PC-3 (cell line): ENCODE data around the gene IL1RAPL2. TPM values are rescaled to one million over a fixed set of nuclear protein-coding genes. Genes with fewer than 3 reads are reported as not detected.

Source experiments
- ATAC-seq: fragments of 200-7000 bp; cut with Tn5 transposase; 2 replicates; pipeline ENCODE4 v1.9.1; 2020; ENCODE audit warnings: mild to moderate bottlenecking, moderate library complexity
- BruUV-seq: library from RNA; stranded (reverse); fragments of 400-500 nt; replicated peaks from 2 replicates; lab custom pipeline; 2021; lab: Mats Ljungman, UMichigan
- CTCF ChIA-PET: fragments of 300-600 bp; sonication (Branson Sonifier 250); formaldehyde crosslinking; loops from one replicate; lab custom pipeline; 2022; ENCODE audit warnings: antibody characterized with exemption; lab: Charles Lee
- POLR2A ChIA-PET: fragments of 300-600 bp; sonication (Branson Sonifier 250); formaldehyde crosslinking; loops from one replicate; lab custom pipeline; 2022; ENCODE audit warnings: antibody characterized with exemption; ENCODE audit not compliant: unreplicated experiment; lab: Charles Lee
- DNase-seq: peaks from one replicate; pipeline ENCODE4 v3.0.0-alpha.2; 2015
- H2AFZ ChIP-seq: fragments of 300-600 bp; sonication (generic); 2 replicates; pipeline ENCODE4 v1.6.0; 2016; ENCODE audit warnings: antibody characterized with exemption, low read length
- H3F3A ChIP-seq: fragments of 300-600 bp; sonication (generic); one replicate; pipeline ENCODE4 v1.6.0; 2017; ENCODE audit warnings: antibody characterized with exemption, low read length, control low read depth, mild to moderate bottlenecking; ENCODE audit not compliant: unreplicated experiment
- H3K27ac ChIP-seq: fragments of 300-600 bp; sonication (generic); 2 replicates; pipeline ENCODE4 v1.5.1; 2016; ENCODE audit warnings: mild to moderate bottlenecking, low read length
- H3K27me3 ChIP-seq: fragments of 300-600 bp; sonication (generic); 2 replicates; pipeline ENCODE4 v1.6.1; 2016; ENCODE audit warnings: low read length, mixed read lengths
- H3K36me3 ChIP-seq: fragments of 300-600 bp; sonication (generic); 2 replicates; pipeline ENCODE4 v1.6.1; 2016; ENCODE audit warnings: low read depth, mixed run types, low read length, mixed read lengths
- H3K4me1 ChIP-seq: fragments of 300-600 bp; sonication (generic); 2 replicates; pipeline ENCODE4 v1.5.1; 2016; ENCODE audit warnings: low read length; ENCODE audit not compliant: insufficient read depth
- H3K4me2 ChIP-seq: fragments of 300-600 bp; sonication (generic); 2 replicates; pipeline ENCODE4 v1.6.0; 2016; ENCODE audit warnings: low read length
- H3K4me3 ChIP-seq: fragments of 300-600 bp; sonication (generic); 2 replicates; pipeline ENCODE4 v1.5.1; 2016; ENCODE audit warnings: mild to moderate bottlenecking, low read length, mixed read lengths
- H3K79me2 ChIP-seq: fragments of 300-600 bp; sonication (generic); 2 replicates; pipeline ENCODE4 v1.6.1; 2017; ENCODE audit warnings: low read length, mixed read lengths
- H3K9ac ChIP-seq: fragments of 300-600 bp; sonication (generic); 2 replicates; pipeline ENCODE4 v1.6.0; 2016; ENCODE audit warnings: mild to moderate bottlenecking, low read length
- H3K9me2 ChIP-seq: fragments of 300-600 bp; sonication (generic); replicated peaks from 2 replicates; pipeline ENCODE4 v1.6.1; 2016; ENCODE audit warnings: mixed run types, low read length, mixed read lengths
- H3K9me3 ChIP-seq: fragments of 300-600 bp; sonication (generic); 2 replicates; pipeline ENCODE4 v1.6.1; 2016; ENCODE audit warnings: low read length, mixed read lengths
- H4K20me1 ChIP-seq: fragments of 300-600 bp; sonication (generic); 2 replicates; pipeline ENCODE4 v1.6.1; 2016; ENCODE audit warnings: low read length, mixed read lengths
- CTCF ChIP-seq: fragments of 300-600 bp; sonication (generic); conservative IDR thresholded peaks from 2 replicates; pipeline ENCODE4 v1.5.1; 2017; ENCODE audit warnings: antibody characterized with exemption, low read depth, mild to moderate bottlenecking, low read length
- EZH2 ChIP-seq: fragments of 300-600 bp; sonication (generic); IDR thresholded peaks from one replicate; pipeline ENCODE4 v1.6.1; 2017; ENCODE audit warnings: antibody characterized with exemption, mild to moderate bottlenecking, low read length; ENCODE audit not compliant: unreplicated experiment
- EZH2phosphoT487 ChIP-seq: fragments of 300-600 bp; sonication (generic); IDR thresholded peaks from 2 replicates; pipeline ENCODE4 v1.6.1; 2018; ENCODE audit warnings: mild to moderate bottlenecking, antibody characterized with exemption, low read length, borderline replicate concordance
- intact Hi-C: fragments of 100-400 bp; cut with micrococcal nuclease; formaldehyde crosslinking; loops from 2 replicates; pipeline ENCODE4 v1.9.0; 2023
- total RNA-seq: library from RNA; depleted of rRNA; stranded (reverse); fragments of >200 nt; gene quantifications from 2 replicates; pipeline ENCODE4 v1.2.3, GENCODE V29; 2014

The IL1RAPL2 gene
- total RNA-seq, 1 experiment from 2014 or later: 0.62 TPM

- Histone ChIP-seq H3K9me3 (no peaks in the 10 kb centered on the region), H3K4me2 (no peak overlapping the region), H4K20me1 (no peaks in the 10 kb centered on the region), H3K4me3 (no peak overlapping the region), H3K4me1 (peaks cover 18% of the 10 kb centered on the region), H3K27ac (no peak overlapping the region), H3K79me2 (no peaks in the 10 kb centered on the region), H3K36me3 (no peaks in the 10 kb centered on the region), H3K9me2 (no peaks in the 10 kb centered on the region), H3K27me3 (no peaks in the 10 kb centered on the region), H2AFZ (no peak overlapping the region), H3K9ac (no peak overlapping the region), H3F3A (no peaks in the 10 kb centered on the region)
- BruUV-seq: no TSS peak
- TF ChIP-seq EZH2 (no peak), CTCF (no peak), EZH2phosphoT487 (no peak)
- intact Hi-C loops: no loop called here
- ChIA-PET CTCF (no interaction called here), POLR2A (no interaction called here)
- ATAC-seq (no peak), DNase-seq (peak; percentile 44)
Observed at GRCh38 chrX:104621781-104622180, 55.8 kb downstream of the IL1RAPL2 start.

- no peaks in the 10 kb centered on the region for H3K9me2 ChIP-seq
- H3F3A ChIP-seq: no peaks in the 10 kb centered on the region
- ATAC-seq (no peak), DNase-seq (peak; percentile 9)
- H3K4me1 ChIP-seq: no peaks in the 10 kb centered on the region
- no TSS peak for BruUV-seq
- H3K79me2 ChIP-seq: no peaks in the 10 kb centered on the region
- no peak overlapping the region for H3K27ac ChIP-seq
- intact Hi-C loops: no loop called here
- H3K36me3 ChIP-seq: no peaks in the 10 kb centered on the region
- H3K9ac ChIP-seq: no peak overlapping the region
- H3K4me3 ChIP-seq: no peak overlapping the region
- no peaks in the 10 kb centered on the region for H4K20me1 ChIP-seq
- POLR2A ChIA-PET: no interaction called here
- no peaks in the 10 kb centered on the region for H3K27me3 ChIP-seq
- H2AFZ ChIP-seq: no peak overlapping the region
- no peak overlapping the region for H3K4me2 ChIP-seq
- H3K9me3 ChIP-seq: no peaks in the 10 kb centered on the region
- no peak for TF ChIP-seq EZH2phosphoT487
- 0 out of 2 replicates have a peak, but pooled peaks have one; percentile 23 for TF ChIP-seq CTCF
- CTCF ChIA-PET: no interaction called here
Observed at GRCh38 chrX:104641176-104641575, 75.2 kb downstream of the IL1RAPL2 start.

GRCh38 chrX:104647084-104647483 is 81.1 kb downstream of the IL1RAPL2 start:
- ATAC-seq: no peak
- BruUV-seq: no TSS peak
- no peaks in the 10 kb centered on the region for H3K4me1 ChIP-seq
- H4K20me1 ChIP-seq: no peaks in the 10 kb centered on the region
- no peak overlapping the region for H2AFZ ChIP-seq
- H3K9me3 ChIP-seq: no peaks in the 10 kb centered on the region
- no peaks in the 10 kb centered on the region for H3K36me3 ChIP-seq
- intact Hi-C loops: loop anchor here (5.0 kb wide), 1 partner anchor 80 kb away; the partner anchor contains the start of gene IL1RAPL2
- no peak overlapping the region for H3K4me3 ChIP-seq
- DNase-seq: no peak
- H3K27me3 ChIP-seq: no peaks in the 10 kb centered on the region
- POLR2A ChIA-PET: no interaction called here
- H3K9ac ChIP-seq: no peak overlapping the region
- CTCF ChIA-PET: no interaction called here
- no peaks in the 10 kb centered on the region for H3K79me2 ChIP-seq
- H3K9me2 ChIP-seq: no peaks in the 10 kb centered on the region
- no peaks in the 10 kb centered on the region for H3F3A ChIP-seq
- no peak overlapping the region for H3K4me2 ChIP-seq
- no peak for TF ChIP-seq EZH2
- no peak for TF ChIP-seq EZH2phosphoT487
- no peak for TF ChIP-seq CTCF
- no peak overlapping the region for H3K27ac ChIP-seq
